ENCODE measurements around the gene PILRA.
"Not testable (repeated sequence)": the region's sequence is repeated elsewhere in the genome, so short reads cannot be mapped to it uniquely, and the experiment has no call there.

PILRA gene

GRCh38 chr7:100366411-100367250 lies 6.7 kb upstream of the PILRA start:
- Mint-ChIP-seq H3K4me3 (no peak overlapping the region), H3K4me1 (ENCODE audit: low read depth) (peaks cover 22% of the 10 kb centered on the region), H3K36me3 (ENCODE audit: low read depth) (peaks cover 44% of the 10 kb centered on the region), H3K27me3 (ENCODE audit: low read depth) (no peaks in the 10 kb centered on the region), H3K9me3 (no peaks in the 10 kb centered on the region), H3K27ac (peak overlapping the region; percentile 83)
- DNase-seq (ENCODE audit: low spot score): no peak

- no peak overlapping the region for H3K4me3 Mint-ChIP-seq
- H3K4me1 Mint-ChIP-seq (ENCODE audit: low read depth): peaks cover 22% of the 10 kb centered on the region
- no peaks in the 10 kb centered on the region for H3K27me3 Mint-ChIP-seq (ENCODE audit: low read depth)
- H3K27ac Mint-ChIP-seq: peak overlapping the region; percentile 19
- DNase-seq (ENCODE audit: low spot score): no peak
- H3K9me3 Mint-ChIP-seq: no peaks in the 10 kb centered on the region
- H3K36me3 Mint-ChIP-seq (ENCODE audit: low read depth): peaks cover 38% of the 10 kb centered on the region
Observed at GRCh38 chr7:100367251-100367620, 6.1 kb upstream of the PILRA start.

GRCh38 chr7:100367676-100368613 lies 5.3 kb upstream of the PILRA start:
- peaks cover 32% of the 10 kb centered on the region for H3K36me3 Mint-ChIP-seq (ENCODE audit: low read depth)
- H3K4me3 Mint-ChIP-seq: no peak overlapping the region
- H3K9me3 Mint-ChIP-seq: no peaks in the 10 kb centered on the region
- no peak overlapping the region for H3K27ac Mint-ChIP-seq
- peaks cover 25% of the 10 kb centered on the region for H3K4me1 Mint-ChIP-seq (ENCODE audit: low read depth)
- no peaks in the 10 kb centered on the region for H3K27me3 Mint-ChIP-seq (ENCODE audit: low read depth)
- DNase-seq (ENCODE audit: low spot score): no peak

GRCh38 chr7:100369105-100369504 lies 4.2 kb upstream of the PILRA start:
- no peaks in the 10 kb centered on the region for H3K9me3 Mint-ChIP-seq
- H3K27ac Mint-ChIP-seq: peak overlapping the region; percentile 71
- peaks cover 22% of the 10 kb centered on the region for H3K36me3 Mint-ChIP-seq (ENCODE audit: low read depth)
- H3K4me1 Mint-ChIP-seq (ENCODE audit: low read depth): peaks cover 25% of the 10 kb centered on the region
- no peaks in the 10 kb centered on the region for H3K27me3 Mint-ChIP-seq (ENCODE audit: low read depth)
- DNase-seq (ENCODE audit: low spot score): no peak
- H3K4me3 Mint-ChIP-seq: no peak overlapping the region

- peaks cover 13% of the 10 kb centered on the region for H3K36me3 Mint-ChIP-seq (ENCODE audit: low read depth)
- no peaks in the 10 kb centered on the region for H3K27me3 Mint-ChIP-seq (ENCODE audit: low read depth)
- H3K9me3 Mint-ChIP-seq: no peaks in the 10 kb centered on the region
- peaks cover 25% of the 10 kb centered on the region for H3K4me1 Mint-ChIP-seq (ENCODE audit: low read depth)
- no peak overlapping the region for H3K27ac Mint-ChIP-seq
- no peak overlapping the region for H3K4me3 Mint-ChIP-seq
- no peak for DNase-seq (ENCODE audit: low spot score)
Observed at GRCh38 chr7:100370303-100370702, 3.0 kb upstream of the PILRA start.

GRCh38 chr7:100370746-100371145 lies 2.5 kb upstream of the PILRA start:
- H3K4me1 Mint-ChIP-seq (ENCODE audit: low read depth): peaks cover 22% of the 10 kb centered on the region
- H3K9me3 Mint-ChIP-seq: no peaks in the 10 kb centered on the region
- no peak overlapping the region for H3K4me3 Mint-ChIP-seq
- no peaks in the 10 kb centered on the region for H3K27me3 Mint-ChIP-seq (ENCODE audit: low read depth)
- no peak for DNase-seq (ENCODE audit: low spot score)
- H3K27ac Mint-ChIP-seq: peak overlapping the region; percentile 8
- H3K36me3 Mint-ChIP-seq (ENCODE audit: low read depth): peaks cover 10% of the 10 kb centered on the region

GRCh38 chr7:100371561-100372171 lies 1.6 kb upstream of the PILRA start:
- Mint-ChIP-seq H3K9me3 (no peaks in the 10 kb centered on the region), H3K4me1 (ENCODE audit: low read depth) (peaks cover 16% of the 10 kb centered on the region), H3K36me3 (ENCODE audit: low read depth) (peaks cover 6% of the 10 kb centered on the region), H3K27ac (no peak overlapping the region), H3K27me3 (ENCODE audit: low read depth) (no peaks in the 10 kb centered on the region), H3K4me3 (no peak overlapping the region)
- no peak for DNase-seq (ENCODE audit: low spot score)

GRCh38 chr7:100372256-100372655 lies 1.0 kb upstream of the PILRA start:
- peaks cover 4% of the 10 kb centered on the region for H3K36me3 Mint-ChIP-seq (ENCODE audit: low read depth)
- H3K4me3 Mint-ChIP-seq: no peak overlapping the region
- no peaks in the 10 kb centered on the region for H3K27me3 Mint-ChIP-seq (ENCODE audit: low read depth)
- peak overlapping the region; percentile 62 for H3K27ac Mint-ChIP-seq
- H3K9me3 Mint-ChIP-seq: no peaks in the 10 kb centered on the region
- no peak for DNase-seq (ENCODE audit: low spot score)
- peaks cover 15% of the 10 kb centered on the region for H3K4me1 Mint-ChIP-seq (ENCODE audit: low read depth)

- H3K4me1 Mint-ChIP-seq (ENCODE audit: low read depth): peaks cover 15% of the 10 kb centered on the region
- no peaks in the 10 kb centered on the region for H3K9me3 Mint-ChIP-seq
- peak overlapping the region; percentile 62 for H3K27ac Mint-ChIP-seq
- DNase-seq (ENCODE audit: low spot score): no peak
- peaks cover under 1% of the 10 kb centered on the region for H3K36me3 Mint-ChIP-seq (ENCODE audit: low read depth)
- no peak overlapping the region for H3K4me3 Mint-ChIP-seq
- H3K27me3 Mint-ChIP-seq (ENCODE audit: low read depth): no peaks in the 10 kb centered on the region
Observed at GRCh38 chr7:100372694-100373093, 593 bp upstream of the PILRA start.

- H3K4me3 Mint-ChIP-seq; DNase-seq (ENCODE audit: low spot score); H3K36me3 Mint-ChIP-seq (ENCODE audit: low read depth); H3K27ac Mint-ChIP-seq; H3K9me3 Mint-ChIP-seq; H3K27me3 Mint-ChIP-seq (ENCODE audit: low read depth): not testable (repeated sequence)
- H3K4me1 Mint-ChIP-seq (ENCODE audit: low read depth): peaks cover 12% of the 10 kb centered on the region
Observed at GRCh38 chr7:100373870-100374598, 747 bp downstream of the PILRA start.

GRCh38 chr7:100374601-100375000 lies 1.3 kb downstream of the PILRA start:
- no peak overlapping the region for H3K4me3 Mint-ChIP-seq
- no peaks in the 10 kb centered on the region for H3K27me3 Mint-ChIP-seq (ENCODE audit: low read depth)
- H3K27ac Mint-ChIP-seq: peak overlapping the region; percentile 34
- peaks cover 11% of the 10 kb centered on the region for H3K4me1 Mint-ChIP-seq (ENCODE audit: low read depth)
- no peak for DNase-seq (ENCODE audit: low spot score)
- no peaks in the 10 kb centered on the region for H3K36me3 Mint-ChIP-seq (ENCODE audit: low read depth)
- no peaks in the 10 kb centered on the region for H3K9me3 Mint-ChIP-seq

GRCh38 chr7:100376066-100376465 lies 2.8 kb downstream of the PILRA start:
- no peak overlapping the region for H3K27ac Mint-ChIP-seq
- H3K4me3 Mint-ChIP-seq: no peak overlapping the region
- no peaks in the 10 kb centered on the region for H3K9me3 Mint-ChIP-seq
- no peaks in the 10 kb centered on the region for H3K27me3 Mint-ChIP-seq (ENCODE audit: low read depth)
- no peak for DNase-seq (ENCODE audit: low spot score)
- H3K4me1 Mint-ChIP-seq (ENCODE audit: low read depth): peaks cover 11% of the 10 kb centered on the region
- no peaks in the 10 kb centered on the region for H3K36me3 Mint-ChIP-seq (ENCODE audit: low read depth)

GRCh38 chr7:100378114-100378755 lies 4.9 kb downstream of the PILRA start:
- no peak overlapping the region for H3K27ac Mint-ChIP-seq
- H3K4me1 Mint-ChIP-seq (ENCODE audit: low read depth): peaks cover 15% of the 10 kb centered on the region

More at GRCh38 chr7:100378114-100378755, 4.9 kb downstream of the PILRA start:
- no peak overlapping the region for H3K4me3 Mint-ChIP-seq
- DNase-seq (ENCODE audit: low spot score): no peak
- peaks cover 3% of the 10 kb centered on the region for H3K27me3 Mint-ChIP-seq (ENCODE audit: low read depth)
- H3K9me3 Mint-ChIP-seq: no peaks in the 10 kb centered on the region
- H3K36me3 Mint-ChIP-seq (ENCODE audit: low read depth): no peaks in the 10 kb centered on the region
